Measurements from ENCODE around the gene CEP85. TPM values are rescaled to one million over a fixed set of nuclear protein-coding genes. Genes with fewer than 3 reads are reported as not detected.
"Not testable (repeated sequence)": the region's sequence is repeated elsewhere in the genome, so short reads cannot be mapped to it uniquely, and the experiment has no call there.

CEP85 gene
- total RNA-seq, 1 donor from 2014 or later = 16.5 TPM

DNA sequence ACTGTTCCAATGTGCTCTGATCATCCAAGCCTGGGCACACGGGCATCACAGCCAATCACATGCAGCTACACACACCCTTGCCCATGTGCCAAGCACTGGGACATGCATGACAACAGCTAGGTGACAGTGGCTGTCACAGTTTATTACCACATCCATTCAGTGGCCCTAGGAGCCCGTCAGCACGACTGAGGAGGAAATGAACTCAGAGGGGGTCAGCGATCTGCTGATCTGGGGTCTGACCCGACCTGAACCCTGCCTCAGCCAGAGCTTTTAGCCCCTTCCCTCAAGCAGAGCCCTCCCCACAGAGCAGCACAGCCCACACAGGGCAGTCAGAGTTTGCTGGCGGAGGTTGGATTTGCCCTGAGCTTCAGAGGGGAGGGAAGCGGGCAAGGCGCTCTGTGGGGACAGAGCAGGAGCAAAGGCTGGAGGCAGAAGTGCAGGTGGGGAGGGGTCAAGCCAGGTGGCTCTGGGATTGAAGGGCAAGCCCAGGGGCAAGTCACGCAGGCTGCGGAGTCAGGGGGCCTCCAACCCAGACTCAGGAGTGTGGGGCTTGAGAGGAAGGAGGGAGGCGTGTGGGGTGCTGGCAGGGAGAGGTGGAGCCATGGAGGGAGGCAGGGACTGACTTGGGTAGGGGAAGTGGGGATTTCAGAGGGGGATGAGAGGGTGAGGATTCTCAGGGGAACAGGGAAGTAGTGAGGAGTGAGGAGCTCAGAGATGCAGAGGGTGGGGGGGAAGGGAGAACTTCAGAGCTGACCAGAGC, 56.3 kb downstream of the CEP85 start:
- no peak for DNase-seq (ENCODE audit: extremely low spot score, unreplicated experiment)
- TF ChIP-seq, protein P1, sequence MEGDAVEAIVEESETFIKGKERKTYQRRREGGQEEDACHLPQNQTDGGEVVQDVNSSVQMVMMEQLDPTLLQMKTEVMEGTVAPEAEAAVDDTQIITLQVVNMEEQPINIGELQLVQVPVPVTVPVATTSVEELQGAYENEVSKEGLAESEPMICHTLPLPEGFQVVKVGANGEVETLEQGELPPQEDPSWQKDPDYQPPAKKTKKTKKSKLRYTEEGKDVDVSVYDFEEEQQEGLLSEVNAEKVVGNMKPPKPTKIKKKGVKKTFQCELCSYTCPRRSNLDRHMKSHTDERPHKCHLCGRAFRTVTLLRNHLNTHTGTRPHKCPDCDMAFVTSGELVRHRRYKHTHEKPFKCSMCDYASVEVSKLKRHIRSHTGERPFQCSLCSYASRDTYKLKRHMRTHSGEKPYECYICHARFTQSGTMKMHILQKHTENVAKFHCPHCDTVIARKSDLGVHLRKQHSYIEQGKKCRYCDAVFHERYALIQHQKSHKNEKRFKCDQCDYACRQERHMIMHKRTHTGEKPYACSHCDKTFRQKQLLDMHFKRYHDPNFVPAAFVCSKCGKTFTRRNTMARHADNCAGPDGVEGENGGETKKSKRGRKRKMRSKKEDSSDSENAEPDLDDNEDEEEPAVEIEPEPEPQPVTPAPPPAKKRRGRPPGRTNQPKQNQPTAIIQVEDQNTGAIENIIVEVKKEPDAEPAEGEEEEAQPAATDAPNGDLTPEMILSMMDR (IDR thresholded peaks at IDR 0.05) = no peak
- Mint-ChIP-seq H3K9me3 (ENCODE audit: unreplicated experiment) (no peaks in the 10 kb centered on the region), H3K36me3 (ENCODE audit: unreplicated experiment) (no peaks in the 10 kb centered on the region), H3K27ac (ENCODE audit: unreplicated experiment) (no peak overlapping the region), H3K27me3 (ENCODE audit: unreplicated experiment) (no peaks in the 10 kb centered on the region), H3K4me3 (ENCODE audit: unreplicated experiment) (no peak overlapping the region), H3K4me1 (ENCODE audit: unreplicated experiment) (peaks cover 9% of the 10 kb centered on the region)

DNA sequence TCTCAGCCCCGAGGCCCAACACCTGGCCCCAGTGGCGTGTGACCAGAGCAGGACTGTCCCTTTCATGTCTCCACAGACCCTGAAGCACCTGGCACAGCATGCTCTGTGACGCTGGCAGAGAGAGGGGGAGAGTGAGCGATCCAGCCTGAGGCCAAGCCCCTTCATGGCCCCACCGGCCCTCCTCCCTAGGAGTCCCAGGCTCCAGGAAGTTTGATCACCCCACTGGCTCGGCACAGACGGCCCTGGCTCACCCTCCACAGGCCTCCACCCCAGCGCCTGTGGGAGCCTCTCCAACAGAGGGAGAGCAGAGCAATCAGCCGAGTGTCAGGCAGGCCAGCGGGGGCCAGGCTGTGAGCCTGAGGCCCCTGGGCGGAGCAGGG, 56.9 kb downstream of the CEP85 start:
- no peaks in the 10 kb centered on the region for H3K36me3 Mint-ChIP-seq (ENCODE audit: unreplicated experiment)
- H3K4me1 Mint-ChIP-seq (ENCODE audit: unreplicated experiment) = peaks cover 9% of the 10 kb centered on the region
- H3K9me3 Mint-ChIP-seq (ENCODE audit: unreplicated experiment) = no peaks in the 10 kb centered on the region
- no peaks in the 10 kb centered on the region for H3K27me3 Mint-ChIP-seq (ENCODE audit: unreplicated experiment)
- DNase-seq (ENCODE audit: extremely low spot score, unreplicated experiment) = no peak
- TF ChIP-seq, protein P1 (IDR thresholded peaks at IDR 0.05) = no peak
- H3K4me3 Mint-ChIP-seq (ENCODE audit: unreplicated experiment) = no peak overlapping the region
- no peak overlapping the region for H3K27ac Mint-ChIP-seq (ENCODE audit: unreplicated experiment)

DNA sequence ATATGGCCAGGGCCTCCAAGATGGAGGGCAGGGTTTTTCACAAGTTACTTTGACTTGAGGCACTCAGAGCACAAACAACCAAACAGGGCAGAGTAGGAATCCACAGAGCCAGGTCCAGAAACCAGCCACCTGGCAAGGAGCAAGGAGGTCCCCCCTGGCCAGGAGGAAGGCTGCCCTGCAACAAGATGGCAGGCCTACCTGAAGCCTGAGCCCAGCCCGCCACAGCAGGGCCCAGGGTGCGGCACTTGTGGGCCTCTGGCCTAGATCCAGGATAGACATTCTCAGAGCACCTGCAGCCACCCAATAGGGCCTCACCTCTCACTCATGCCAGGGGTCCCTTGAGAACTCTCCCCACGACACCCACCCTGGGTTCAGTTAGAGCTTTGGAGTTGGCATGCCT, 57.4 kb downstream of the CEP85 start:
- no peak overlapping the region for H3K27ac Mint-ChIP-seq (ENCODE audit: unreplicated experiment)
- no peak for DNase-seq (ENCODE audit: extremely low spot score, unreplicated experiment)
- no peaks in the 10 kb centered on the region for H3K36me3 Mint-ChIP-seq (ENCODE audit: unreplicated experiment)
- no peaks in the 10 kb centered on the region for H3K9me3 Mint-ChIP-seq (ENCODE audit: unreplicated experiment)
- TF ChIP-seq, protein P1 (IDR thresholded peaks at IDR 0.05) = no peak
- H3K4me3 Mint-ChIP-seq (ENCODE audit: unreplicated experiment) = no peak overlapping the region
- H3K27me3 Mint-ChIP-seq (ENCODE audit: unreplicated experiment) = no peaks in the 10 kb centered on the region
- H3K4me1 Mint-ChIP-seq (ENCODE audit: unreplicated experiment) = peaks cover 9% of the 10 kb centered on the region

DNA sequence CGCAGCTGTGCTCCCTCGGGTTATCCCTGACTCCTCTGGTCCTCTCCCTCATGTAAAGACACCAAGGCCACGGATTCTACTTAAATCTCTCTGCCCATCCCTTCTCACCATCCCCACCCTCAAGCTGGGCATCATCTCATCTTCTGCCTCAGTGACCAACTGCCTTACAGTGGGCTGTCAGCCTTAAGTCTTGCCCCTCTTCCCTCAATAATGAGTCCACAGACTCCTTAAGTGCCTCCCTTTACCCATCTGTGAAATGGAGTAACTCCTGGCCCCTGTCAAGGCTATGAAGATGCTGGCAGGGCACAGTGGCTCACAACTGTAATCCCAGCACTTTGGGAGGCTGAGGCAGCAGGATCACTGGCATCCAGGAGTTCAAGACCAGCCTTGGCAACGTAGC, 57.9 kb downstream of the CEP85 start:
- no peaks in the 10 kb centered on the region for H3K27me3 Mint-ChIP-seq (ENCODE audit: unreplicated experiment)

DNA sequence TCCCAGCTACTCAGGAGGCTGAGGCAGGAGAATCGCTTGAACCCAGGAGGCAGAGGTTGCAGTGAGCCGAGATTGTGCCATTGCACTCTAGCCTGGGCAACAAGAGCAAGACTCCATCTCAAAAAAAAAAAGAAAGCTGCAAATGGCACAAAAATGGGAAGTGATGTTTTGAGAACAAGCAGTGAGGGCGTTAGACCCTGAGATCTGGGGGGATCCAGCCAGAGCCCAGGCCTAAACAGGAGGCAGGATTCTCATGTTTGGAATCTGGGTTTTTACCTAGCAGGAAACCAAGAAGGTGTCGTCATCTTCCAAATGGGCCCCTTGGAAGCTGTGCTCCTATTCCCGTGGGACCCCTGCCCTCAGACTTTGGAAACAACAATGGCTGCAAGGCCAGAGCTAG, 58.7 kb downstream of the CEP85 start:
- H3K27ac Mint-ChIP-seq (ENCODE audit: unreplicated experiment) = not testable (repeated sequence)

More for the DNA sequence above, 57.9 kb downstream of the CEP85 start:
- no peak overlapping the region for H3K4me3 Mint-ChIP-seq (ENCODE audit: unreplicated experiment)
- no peaks in the 10 kb centered on the region for H3K9me3 Mint-ChIP-seq (ENCODE audit: unreplicated experiment)
- no peak overlapping the region for H3K27ac Mint-ChIP-seq (ENCODE audit: unreplicated experiment)
- H3K36me3 Mint-ChIP-seq (ENCODE audit: unreplicated experiment) = no peaks in the 10 kb centered on the region
- TF ChIP-seq, protein P1 (IDR thresholded peaks at IDR 0.05) = no peak
- peaks cover 8% of the 10 kb centered on the region for H3K4me1 Mint-ChIP-seq (ENCODE audit: unreplicated experiment)
- DNase-seq (ENCODE audit: extremely low spot score, unreplicated experiment) = no peak

More for the DNA sequence above, 58.7 kb downstream of the CEP85 start:
- not testable (repeated sequence) for DNase-seq (ENCODE audit: extremely low spot score, unreplicated experiment); H3K36me3 Mint-ChIP-seq (ENCODE audit: unreplicated experiment); H3K27me3 Mint-ChIP-seq (ENCODE audit: unreplicated experiment); H3K4me3 Mint-ChIP-seq (ENCODE audit: unreplicated experiment); H3K4me1 Mint-ChIP-seq (ENCODE audit: unreplicated experiment); H3K9me3 Mint-ChIP-seq (ENCODE audit: unreplicated experiment)

All from osteocyte (in vitro differentiated cells).